Prostate gland (tissue), 2 donors: Measurements from ENCODE around the gene AUTS2. TPM values are rescaled to one million over a fixed set of nuclear protein-coding genes. Genes with fewer than 3 reads are reported as not detected.

Experiments
- DNase-seq: peaks from one replicate; pipeline ENCODE4 v3.0.0-alpha.2; 2019; ENCODE audit warnings: low spot score
- H3K27ac ChIP-seq, 2 donors: fragments of 200-600 bp; sonication (generic); 2 replicates each; pipeline ENCODE4 v1.5.1; 2017 to 2019
- H3K27me3 ChIP-seq: fragments of 200-600 bp; sonication (generic); replicated peaks from 2 replicates; pipeline ENCODE4 v1.5.1; 2019; ENCODE audit not compliant: insufficient read depth
- H3K36me3 ChIP-seq, 2 donors: fragments of 200-600 bp; sonication (generic); 1 replicate in 1 of 2; 2 replicates in 1 of 2; pipeline versions ENCODE4 v1.5.1 to v1.8.1; 2017 to 2019
- H3K4me1 ChIP-seq: fragments of 200-600 bp; sonication (generic); replicated peaks from 2 replicates; pipeline ENCODE4 v1.5.1; 2019
- H3K4me3 ChIP-seq, 2 donors: fragments of 200-600 bp; sonication (generic); 2 replicates each; pipeline ENCODE4 v1.5.1; 2017 to 2019
- H3K9me3 ChIP-seq: fragments of 200-600 bp; sonication (generic); 2 replicates; pipeline ENCODE4 v1.5.1; 2017
- CTCF ChIP-seq, 4 experiments: fragments of 200-600 bp in 2 of 4; fragments of 450-650 bp in 2 of 4; sonication (generic) in 2 of 4; IDR thresholded peaks; 1 replicate in 3 of 4; 2 replicates in 1 of 4; pipeline ENCODE4 v1.5.1; 2016 to 2019; ENCODE audit warnings: antibody characterized with exemption in 4 of 4, mild to moderate bottlenecking in 2 of 4, moderate library complexity in 2 of 4
- POLR2A ChIP-seq: fragments of 450-650 bp; IDR thresholded peaks from one replicate; pipeline ENCODE4 v1.6.1; 2016; ENCODE audit warnings: antibody characterized with exemption, mild to moderate bottlenecking
- POLR2AphosphoS5 ChIP-seq: sonication (generic); formaldehyde crosslinking; IDR thresholded peaks from one replicate; pipeline ENCODE4 v1.6.1; 2017; ENCODE audit warnings: antibody characterized with exemption
- WGBS: methylation state at CpG from one replicate; pipeline ENCODE4 v1.1.5; 2018; 5-methylcytosine and 5-hydroxymethylcytosine counted together
- intact Hi-C: fragments of 100-400 bp; cut with DNase I; formaldehyde crosslinking; loops from one replicate; pipeline ENCODE4 v1.14.2; 2022
- total RNA-seq, 2 donors: library from RNA; depleted of rRNA; stranded (reverse); fragments of >200 nt; gene quantifications; one replicate each; pipeline ENCODE4 v1.1.0, GENCODE V29; 2016

AUTS2 gene
- total RNA-seq, 2 donors from 2014 or later, result 25.0 to 55.2 TPM

- intact Hi-C loops, result no loop called here
- Histone ChIP-seq H3K27ac (no peak overlapping the region), H3K4me1 (no peaks in the 10 kb centered on the region), H3K9me3 (no peaks in the 10 kb centered on the region), H3K4me3 (no peak overlapping the region), H3K36me3 (no peaks in the 10 kb centered on the region), H3K27me3 (no peaks in the 10 kb centered on the region)
- WGBS, result 89% methylated on average over 5 of the region's 5 CpGs
- TF ChIP-seq CTCF (IDR thresholded peaks at IDR 0.05) (no peak), POLR2A (no peak), POLR2AphosphoS5 (no peak)
- no peak for DNase-seq
Measured at GRCh38 chr7:69663911-69664832, 65.9 kb downstream of the AUTS2 start.

DNA sequence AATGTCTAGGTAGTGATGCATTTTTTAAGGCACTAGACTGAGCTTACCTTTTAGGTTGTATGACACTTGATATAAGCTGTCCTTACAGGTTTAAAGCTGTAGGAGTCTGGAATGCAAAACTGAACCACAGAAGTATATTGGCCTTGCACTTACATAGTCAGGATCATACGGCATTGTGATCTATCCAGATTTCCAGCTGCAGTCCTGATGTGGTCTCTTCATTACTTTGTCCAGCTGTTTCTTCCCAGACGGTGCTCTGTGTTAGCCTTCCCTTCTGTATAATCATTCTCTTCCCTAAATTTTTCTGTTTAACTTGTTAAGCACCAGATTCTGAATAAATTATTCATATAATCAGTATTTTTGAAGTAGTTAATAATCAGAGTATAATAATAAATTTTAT lies 67.1 kb downstream of the AUTS2 start:
- no peak overlapping the region for H3K4me3 ChIP-seq
- WGBS, result 68% methylated on average over 2 of the region's 2 CpGs
- H3K36me3 ChIP-seq, result no peaks in the 10 kb centered on the region
- TF ChIP-seq POLR2A, result no peak
- TF ChIP-seq POLR2AphosphoS5, result no peak
- no peak for TF ChIP-seq CTCF (IDR thresholded peaks at IDR 0.05)
- no peaks in the 10 kb centered on the region for H3K27me3 ChIP-seq
- H3K27ac ChIP-seq, result no peak overlapping the region
- no peak for DNase-seq
- no peaks in the 10 kb centered on the region for H3K9me3 ChIP-seq
- intact Hi-C loops, result no loop called here
- H3K4me1 ChIP-seq, result no peaks in the 10 kb centered on the region

- intact Hi-C loops, result no loop called here
- 23% methylated on average over 1 of the region's 1 CpG for WGBS
- H3K4me3 ChIP-seq, result no peak overlapping the region
- TF ChIP-seq POLR2AphosphoS5 (no peak), CTCF (IDR thresholded peaks at IDR 0.05) (no peak), POLR2A (no peak)
- H3K9me3 ChIP-seq, result no peaks in the 10 kb centered on the region
- H3K4me1 ChIP-seq, result no peaks in the 10 kb centered on the region
- no peaks in the 10 kb centered on the region for H3K27me3 ChIP-seq
- H3K36me3 ChIP-seq, result no peaks in the 10 kb centered on the region
- H3K27ac ChIP-seq, result no peak overlapping the region
- DNase-seq, result no peak
Measured at GRCh38 chr7:69668339-69668870, 70.1 kb downstream of the AUTS2 start.

DNA sequence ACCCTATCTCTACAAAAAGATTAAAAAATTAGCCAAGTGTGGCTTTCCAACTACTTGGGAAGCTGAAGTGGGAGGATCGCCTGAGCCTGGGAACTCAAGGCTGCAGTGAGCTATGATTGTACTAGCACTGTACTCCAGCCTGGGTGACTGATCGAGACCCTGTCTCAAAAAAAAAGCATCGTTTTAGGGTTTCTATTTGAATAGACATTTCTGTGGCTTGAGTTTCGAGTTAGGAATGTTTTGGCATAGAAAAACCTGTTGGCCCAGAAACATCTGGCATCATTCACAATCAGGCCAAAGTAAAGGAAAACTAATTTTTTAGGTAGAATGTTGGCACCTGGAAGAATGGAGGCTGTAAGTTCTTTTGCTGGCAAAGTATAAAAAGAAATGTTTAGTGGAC lies 72.4 kb downstream of the AUTS2 start:
- H3K27me3 ChIP-seq, result no peaks in the 10 kb centered on the region
- H3K36me3 ChIP-seq, result no peaks in the 10 kb centered on the region
- H3K27ac ChIP-seq, result no peak overlapping the region
- H3K4me1 ChIP-seq, result no peaks in the 10 kb centered on the region
- TF ChIP-seq CTCF (IDR thresholded peaks at IDR 0.05) (no peak), POLR2AphosphoS5 (no peak), POLR2A (no peak)
- WGBS, result 29% methylated on average over 4 of the region's 4 CpGs
- intact Hi-C loops, result no loop called here
- DNase-seq, result no peak
- H3K9me3 ChIP-seq, result no peaks in the 10 kb centered on the region
- no peak overlapping the region for H3K4me3 ChIP-seq

DNA sequence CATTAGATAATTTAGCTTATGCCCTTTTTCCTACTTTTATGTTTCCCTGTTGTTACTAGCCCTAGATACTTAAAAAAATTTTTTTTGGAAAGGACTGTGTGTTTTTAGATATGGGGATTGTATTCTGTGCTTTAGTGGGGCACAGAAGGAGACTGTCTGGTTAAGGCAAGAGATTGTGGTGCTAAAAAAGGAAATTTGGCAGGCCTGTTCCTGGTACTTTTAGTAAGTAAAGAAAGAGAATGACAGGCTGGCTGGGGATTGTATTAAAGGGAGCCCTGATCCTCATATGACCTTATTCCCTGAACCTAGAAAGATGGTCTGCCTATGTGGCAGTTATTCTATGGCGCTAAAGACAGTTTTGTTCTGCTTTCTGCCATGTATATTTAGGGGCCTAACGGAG lies 74.8 kb downstream of the AUTS2 start:
- 94% methylated on average over 2 of the region's 2 CpGs for WGBS
- DNase-seq, result no peak
- Histone ChIP-seq H3K27ac (no peak overlapping the region), H3K36me3 (no peaks in the 10 kb centered on the region), H3K9me3 (no peaks in the 10 kb centered on the region), H3K4me3 (no peak overlapping the region), H3K4me1 (no peaks in the 10 kb centered on the region), H3K27me3 (no peaks in the 10 kb centered on the region)
- TF ChIP-seq CTCF (IDR thresholded peaks at IDR 0.05), result no peak
- TF ChIP-seq POLR2A, result no peak
- TF ChIP-seq POLR2AphosphoS5, result no peak
- intact Hi-C loops, result no loop called here
